WTC11 (cell line): ENCODE measurements around the gene EML2. TPM values are rescaled to one million over a fixed set of nuclear protein-coding genes. Genes with fewer than 3 reads are reported as not detected.
A peak's percentile ranks its signal among the peaks of the same experiment; 100 is the strongest.
"Not testable (repeated sequence)": the region's sequence is repeated elsewhere in the genome, so short reads cannot be mapped to it uniquely, and the experiment has no call there.

Experiments used
- ATAC-seq: fragments of 200-7000 bp; cut with Tn5 transposase; 2 replicates; pipeline ENCODE4 v1.10.0; 2021; ENCODE audit warnings: mild to moderate bottlenecking, moderate library complexity
- CTCF ChIA-PET: fragments of 300-600 bp; sonication (Branson Sonifier 250); formaldehyde crosslinking; loops from one replicate; lab custom pipeline; 2021; ENCODE audit warnings: antibody characterized with exemption; lab: Charles Lee
- POLR2A ChIA-PET: fragments of 350-600 bp; sonication (Branson Sonifier 250); formaldehyde crosslinking; loops from one replicate; lab custom pipeline; 2021; ENCODE audit warnings: antibody characterized with exemption; lab: Charles Lee
- DNase-seq: peaks from one replicate; pipeline ENCODE4 v3.0.0; 2021; ENCODE audit warnings: low spot score
- H3K27ac Mint-ChIP-seq: 2 replicates; pipeline ENCODE4 v1.8.0; 2021; ENCODE audit warnings: mixed read lengths
- H3K27me3 Mint-ChIP-seq: 2 replicates; pipeline ENCODE4 v1.8.0; 2021; ENCODE audit warnings: low read depth, mild to moderate bottlenecking, moderate library complexity, mixed read lengths
- H3K36me3 Mint-ChIP-seq: 2 replicates; pipeline ENCODE4 v1.8.0; 2021; ENCODE audit warnings: mixed read lengths
- H3K4me1 Mint-ChIP-seq: 2 replicates; pipeline ENCODE4 v1.8.0; 2022; ENCODE audit warnings: mixed read lengths
- H3K4me3 Mint-ChIP-seq: 2 replicates; pipeline ENCODE4 v1.8.0; 2021; ENCODE audit warnings: mild to moderate bottlenecking, moderate library complexity, mixed read lengths
- H3K9me3 Mint-ChIP-seq: 2 replicates; pipeline ENCODE4 v1.8.0; 2021; ENCODE audit warnings: mixed read lengths
- ATF1 ChIP-seq: sonication (generic); formaldehyde crosslinking; IDR thresholded peaks from 2 replicates; pipeline ENCODE4 v1.8.1; 2023; ENCODE audit warnings: mild to moderate bottlenecking, moderate library complexity, missing genetic modification reagents
- CREM ChIP-seq: sonication (generic); formaldehyde crosslinking; IDR thresholded peaks from 2 replicates; pipeline ENCODE4 v1.8.1; 2022; ENCODE audit warnings: mild to moderate bottlenecking, missing genetic modification reagents, moderate library complexity
- FOXK1 ChIP-seq: sonication (generic); formaldehyde crosslinking; IDR thresholded peaks from 2 replicates; pipeline ENCODE4 v1.8.0; 2022; ENCODE audit warnings: mild to moderate bottlenecking, moderate library complexity, missing genetic modification reagents
- FOXP1 ChIP-seq: sonication (generic); formaldehyde crosslinking; IDR thresholded peaks from 2 replicates; pipeline ENCODE4 v1.8.0; 2022; ENCODE audit warnings: missing genetic modification reagents, mild to moderate bottlenecking, moderate library complexity, borderline replicate concordance
- GABPB1 ChIP-seq: sonication (generic); formaldehyde crosslinking; IDR thresholded peaks from 2 replicates; pipeline ENCODE4 v1.8.1; 2023; ENCODE audit warnings: mild to moderate bottlenecking, missing genetic modification reagents
- JUN ChIP-seq: sonication (generic); formaldehyde crosslinking; IDR thresholded peaks from 2 replicates; pipeline ENCODE4 v1.8.0; 2023; ENCODE audit warnings: mild to moderate bottlenecking, missing genetic modification reagents
- KAT7 ChIP-seq: sonication (generic); formaldehyde crosslinking; IDR thresholded peaks from 2 replicates; pipeline ENCODE4 v1.8.1; 2023; ENCODE audit warnings: missing genetic modification reagents, mild to moderate bottlenecking, borderline replicate concordance
- NFATC4 ChIP-seq: fragments of 250-450 bp; sonication (Bioruptor Pico); IDR thresholded peaks from 2 replicates; pipeline ENCODE4 v1.9.0; 2021; ENCODE audit warnings: mild to moderate bottlenecking
- NFE2L1 ChIP-seq: sonication (generic); formaldehyde crosslinking; IDR thresholded peaks from 2 replicates; pipeline ENCODE4 v1.8.1; 2023; ENCODE audit warnings: missing genetic modification reagents
- NFYB ChIP-seq: sonication (generic); formaldehyde crosslinking; conservative IDR thresholded peaks from 2 replicates; pipeline ENCODE4 v1.8.0; 2022; ENCODE audit warnings: low read depth, missing genetic modification reagents
- OVOL2 ChIP-seq: fragments of 250-450 bp; sonication (Bioruptor Pico); IDR thresholded peaks from 2 replicates; pipeline ENCODE4 v1.9.0; 2021; ENCODE audit warnings: mild to moderate bottlenecking, borderline replicate concordance
- SMAD4 ChIP-seq: sonication (generic); formaldehyde crosslinking; IDR thresholded peaks from 2 replicates; pipeline ENCODE4 v1.8.0; 2022; ENCODE audit warnings: mild to moderate bottlenecking, missing genetic modification reagents
- SOX15 ChIP-seq: fragments of 250-450 bp; sonication (Bioruptor Pico); IDR thresholded peaks from 2 replicates; pipeline ENCODE4 v1.9.0; 2021; ENCODE audit warnings: mild to moderate bottlenecking
- SP1 ChIP-seq: sonication (generic); formaldehyde crosslinking; conservative IDR thresholded peaks from 2 replicates; pipeline ENCODE4 v1.8.1; 2022; ENCODE audit warnings: missing genetic modification reagents
- ZNF121 ChIP-seq: sonication (generic); formaldehyde crosslinking; IDR thresholded peaks from 2 replicates; pipeline ENCODE4 v1.8.0; 2023; ENCODE audit warnings: missing genetic modification reagents
- ZNF219 ChIP-seq: sonication (generic); formaldehyde crosslinking; IDR thresholded peaks from 2 replicates; pipeline ENCODE4 v1.8.0; 2023; ENCODE audit warnings: missing genetic modification reagents, mild to moderate bottlenecking, borderline replicate concordance
- ZNF416 ChIP-seq: fragments of 250-450 bp; sonication (Bioruptor Pico); IDR thresholded peaks from 2 replicates; pipeline ENCODE4 v1.9.0; 2021; ENCODE audit warnings: mild to moderate bottlenecking, inconsistent platforms
- total RNA-seq: library from RNA; stranded (reverse); gene quantifications from 3 replicates; pipeline ENCODE4 v1.2.3, GENCODE V29; 2021
- TF ChIP-seq, protein P1 (sequence below): sonication (generic); formaldehyde crosslinking; IDR thresholded peaks from 2 replicates; pipeline ENCODE4 v1.8.1; 2022; ENCODE audit warnings: missing genetic modification reagents, borderline replicate concordance
- TF ChIP-seq, protein P2 (sequence below): sonication (generic); formaldehyde crosslinking; IDR thresholded peaks from 2 replicates; pipeline ENCODE4 v1.8.0; 2023; ENCODE audit warnings: missing genetic modification reagents, mild to moderate bottlenecking, borderline replicate concordance
- TF ChIP-seq, protein P3 (sequence below): sonication (generic); formaldehyde crosslinking; IDR thresholded peaks from 2 replicates; pipeline ENCODE4 v1.8.1; 2022; ENCODE audit warnings: mild to moderate bottlenecking, moderate library complexity, missing genetic modification reagents
- TF ChIP-seq, protein P4 (sequence below): sonication (generic); formaldehyde crosslinking; conservative IDR thresholded peaks from 2 replicates; pipeline ENCODE4 v1.8.1; 2022; ENCODE audit warnings: mild to moderate bottlenecking, missing genetic modification reagents

The EML2 gene
- total RNA-seq, 1 experiment from 2014 or later: 63.3 TPM

DNA sequence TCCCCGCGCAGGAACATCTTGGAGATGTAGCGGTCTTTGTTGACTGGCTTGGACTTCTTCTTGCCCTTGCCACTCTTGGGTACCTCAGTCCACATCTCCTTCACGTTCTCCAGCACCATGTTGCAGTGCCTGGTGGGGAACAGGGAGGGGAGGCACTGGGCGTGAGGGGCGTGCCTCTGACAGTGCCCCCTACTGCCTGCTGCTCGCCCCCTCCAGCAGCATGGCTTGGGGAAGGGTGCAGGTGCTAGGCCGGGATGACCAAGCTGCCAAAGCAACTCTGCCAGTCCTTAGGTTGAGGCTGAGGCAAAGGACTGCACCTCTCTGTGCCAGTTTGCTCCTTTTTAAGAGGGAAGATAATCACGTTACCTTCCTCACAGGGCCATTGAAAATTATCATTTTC, 48.4 kb upstream of the EML2 start (continued):
- no peak for TF ChIP-seq FOXK1 (CRISPR knock-in tag)
- TF ChIP-seq OVOL2: no peak
- no peak for TF ChIP-seq CREM (CRISPR knock-in tag)
- no peak for TF ChIP-seq ZNF121 (CRISPR knock-in tag)

DNA sequence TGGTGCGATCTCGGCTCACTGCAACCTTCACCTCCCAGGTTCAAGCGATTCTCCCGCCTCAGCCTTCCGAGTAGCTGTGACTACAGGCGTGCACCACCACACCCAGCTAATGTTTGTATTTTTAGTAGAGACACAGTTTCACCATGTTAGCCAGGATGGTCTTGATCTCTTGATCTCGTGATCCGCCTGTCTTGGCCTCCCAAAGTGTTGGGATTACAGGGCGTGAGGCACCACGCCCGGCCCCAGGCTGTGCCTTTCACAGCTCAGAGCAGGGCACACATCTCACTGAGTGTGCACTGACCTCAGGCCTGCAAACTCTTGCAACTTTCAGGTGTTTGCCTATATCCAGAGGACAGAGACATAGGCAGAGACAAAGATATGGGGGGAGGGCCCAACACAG, 45.8 kb upstream of the EML2 start:
- CTCF ChIA-PET: interaction anchor here (0.7 kb wide), 1 partner anchor 196 kb away, joined by 4 read pairs; no protein-coding TSS in a partner anchor
- Mint-ChIP-seq H3K36me3 (peaks cover 45% of the 10 kb centered on the region), H3K27me3 (peaks cover 12% of the 10 kb centered on the region)
- H3K27ac Mint-ChIP-seq, DNase-seq, H3K4me1 Mint-ChIP-seq, POLR2A ChIA-PET, ATAC-seq, H3K9me3 Mint-ChIP-seq, H3K4me3 Mint-ChIP-seq: not testable (repeated sequence)

DNA sequence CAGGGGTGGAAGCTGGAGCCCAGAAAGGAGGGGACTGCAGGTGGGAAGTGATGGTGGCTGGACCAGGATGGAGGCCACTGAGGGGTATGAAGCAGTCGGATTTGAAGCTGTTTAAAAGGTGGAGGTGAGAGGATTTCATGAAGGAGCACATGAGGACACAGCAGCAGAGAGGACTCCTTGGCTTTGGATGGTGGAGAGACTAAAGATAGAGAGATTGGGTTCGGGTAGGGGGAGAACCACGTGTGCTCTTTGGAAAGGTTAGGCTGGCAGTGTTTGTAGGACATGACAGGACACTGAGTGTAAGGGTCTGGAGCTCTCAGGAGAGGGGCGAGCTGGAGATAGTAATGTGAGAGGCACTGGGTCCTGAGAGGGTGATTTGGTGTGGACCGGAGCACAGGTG, 43.7 kb upstream of the EML2 start:
- ChIA-PET CTCF (interaction anchor here (2.6 to 6.7 kb wide), 2 partner anchors 9 to 41 kb away, joined by 22 to 86 read pairs; partner anchors contain the start of genes QPCTL and SNRPD2), POLR2A (interaction anchor here (0.8 kb wide), 1 partner anchor 9 kb away, joined by 3 read pairs; no protein-coding TSS in a partner anchor)
- H3K9me3 Mint-ChIP-seq: no peaks in the 10 kb centered on the region
- peaks cover 32% of the 10 kb centered on the region for H3K36me3 Mint-ChIP-seq
- no peak overlapping the region for H3K4me3 Mint-ChIP-seq
- TF ChIP-seq GABPB1 (CRISPR knock-in tag) (no peak), ATF1 (CRISPR knock-in tag) (no peak), ZNF219 (CRISPR knock-in tag) (no peak)
- TF ChIP-seq, protein P1, sequence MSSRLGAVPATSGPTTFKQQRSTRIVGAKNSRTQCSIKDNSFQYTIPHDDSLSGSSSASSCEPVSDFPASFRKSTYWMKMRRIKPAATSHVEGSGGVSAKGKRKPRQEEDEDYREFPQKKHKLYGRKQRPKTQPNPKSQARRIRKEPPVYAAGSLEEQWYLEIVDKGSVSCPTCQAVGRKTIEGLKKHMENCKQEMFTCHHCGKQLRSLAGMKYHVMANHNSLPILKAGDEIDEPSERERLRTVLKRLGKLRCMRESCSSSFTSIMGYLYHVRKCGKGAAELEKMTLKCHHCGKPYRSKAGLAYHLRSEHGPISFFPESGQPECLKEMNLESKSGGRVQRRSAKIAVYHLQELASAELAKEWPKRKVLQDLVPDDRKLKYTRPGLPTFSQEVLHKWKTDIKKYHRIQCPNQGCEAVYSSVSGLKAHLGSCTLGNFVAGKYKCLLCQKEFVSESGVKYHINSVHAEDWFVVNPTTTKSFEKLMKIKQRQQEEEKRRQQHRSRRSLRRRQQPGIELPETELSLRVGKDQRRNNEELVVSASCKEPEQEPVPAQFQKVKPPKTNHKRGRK (CRISPR knock-in tag): no peak
- TF ChIP-seq, protein P2, sequence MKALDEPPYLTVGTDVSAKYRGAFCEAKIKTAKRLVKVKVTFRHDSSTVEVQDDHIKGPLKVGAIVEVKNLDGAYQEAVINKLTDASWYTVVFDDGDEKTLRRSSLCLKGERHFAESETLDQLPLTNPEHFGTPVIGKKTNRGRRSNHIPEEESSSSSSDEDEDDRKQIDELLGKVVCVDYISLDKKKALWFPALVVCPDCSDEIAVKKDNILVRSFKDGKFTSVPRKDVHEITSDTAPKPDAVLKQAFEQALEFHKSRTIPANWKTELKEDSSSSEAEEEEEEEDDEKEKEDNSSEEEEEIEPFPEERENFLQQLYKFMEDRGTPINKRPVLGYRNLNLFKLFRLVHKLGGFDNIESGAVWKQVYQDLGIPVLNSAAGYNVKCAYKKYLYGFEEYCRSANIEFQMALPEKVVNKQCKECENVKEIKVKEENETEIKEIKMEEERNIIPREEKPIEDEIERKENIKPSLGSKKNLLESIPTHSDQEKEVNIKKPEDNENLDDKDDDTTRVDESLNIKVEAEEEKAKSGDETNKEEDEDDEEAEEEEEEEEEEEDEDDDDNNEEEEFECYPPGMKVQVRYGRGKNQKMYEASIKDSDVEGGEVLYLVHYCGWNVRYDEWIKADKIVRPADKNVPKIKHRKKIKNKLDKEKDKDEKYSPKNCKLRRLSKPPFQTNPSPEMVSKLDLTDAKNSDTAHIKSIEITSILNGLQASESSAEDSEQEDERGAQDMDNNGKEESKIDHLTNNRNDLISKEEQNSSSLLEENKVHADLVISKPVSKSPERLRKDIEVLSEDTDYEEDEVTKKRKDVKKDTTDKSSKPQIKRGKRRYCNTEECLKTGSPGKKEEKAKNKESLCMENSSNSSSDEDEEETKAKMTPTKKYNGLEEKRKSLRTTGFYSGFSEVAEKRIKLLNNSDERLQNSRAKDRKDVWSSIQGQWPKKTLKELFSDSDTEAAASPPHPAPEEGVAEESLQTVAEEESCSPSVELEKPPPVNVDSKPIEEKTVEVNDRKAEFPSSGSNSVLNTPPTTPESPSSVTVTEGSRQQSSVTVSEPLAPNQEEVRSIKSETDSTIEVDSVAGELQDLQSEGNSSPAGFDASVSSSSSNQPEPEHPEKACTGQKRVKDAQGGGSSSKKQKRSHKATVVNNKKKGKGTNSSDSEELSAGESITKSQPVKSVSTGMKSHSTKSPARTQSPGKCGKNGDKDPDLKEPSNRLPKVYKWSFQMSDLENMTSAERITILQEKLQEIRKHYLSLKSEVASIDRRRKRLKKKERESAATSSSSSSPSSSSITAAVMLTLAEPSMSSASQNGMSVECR (CRISPR knock-in tag): no peak
- H3K27me3 Mint-ChIP-seq: peaks cover 33% of the 10 kb centered on the region
- no peak for DNase-seq
- H3K27ac Mint-ChIP-seq: no peak overlapping the region
- no peak for ATAC-seq
- peaks cover 12% of the 10 kb centered on the region for H3K4me1 Mint-ChIP-seq

DNA sequence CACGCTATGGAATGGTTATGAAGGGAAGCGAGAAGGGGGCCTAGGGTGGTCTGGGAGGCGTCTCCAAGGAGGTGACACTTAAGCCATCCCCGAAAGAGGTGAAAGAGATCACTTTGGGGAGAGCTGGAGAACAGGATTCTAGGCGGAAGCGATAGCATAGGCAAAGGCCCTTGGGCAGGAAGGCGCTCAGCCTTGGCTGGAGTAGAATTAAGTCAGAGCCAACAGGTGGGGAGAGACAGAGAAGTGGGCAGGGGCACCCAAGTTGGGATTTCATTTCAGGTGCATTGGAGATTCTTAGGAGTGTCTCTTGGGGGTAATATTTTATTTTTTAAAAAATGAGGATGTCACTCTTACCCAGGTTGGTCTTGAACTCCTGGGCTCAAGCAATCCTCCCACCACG, 42.9 kb upstream of the EML2 start:
- ChIA-PET POLR2A (interaction anchor here (0.8 kb wide), 1 partner anchor 10 kb away, joined by 3 read pairs; no protein-coding TSS in a partner anchor), CTCF (interaction anchor here (0.6 to 6.7 kb wide), 14 partner anchors 10 to 287 kb away, joined by 3 to 86 read pairs (median 6); partner anchors contain the start of genes GIPR, QPCTL, SIX5 and SNRPD2)
- DNase-seq (no peak), ATAC-seq (no peak)
- peaks cover 12% of the 10 kb centered on the region for H3K4me1 Mint-ChIP-seq
- peaks cover 33% of the 10 kb centered on the region for H3K27me3 Mint-ChIP-seq
- no peak overlapping the region for H3K27ac Mint-ChIP-seq
- H3K9me3 Mint-ChIP-seq: no peaks in the 10 kb centered on the region
- H3K36me3 Mint-ChIP-seq: peaks cover 24% of the 10 kb centered on the region
- H3K4me3 Mint-ChIP-seq: peak overlapping the region; percentile 65
- TF ChIP-seq NFE2L1 (no peak), JUN (CRISPR knock-in tag) (no peak), FOXP1 (CRISPR knock-in tag) (no peak), NFYB (CRISPR knock-in tag) (no peak), SMAD4 (CRISPR knock-in tag) (no peak), NFATC4 (no peak), KAT7 (CRISPR knock-in tag) (no peak), SOX15 (CRISPR knock-in tag) (no peak), ZNF416 (no peak), SP1 (CRISPR knock-in tag) (no peak)
- TF ChIP-seq, protein P1 (CRISPR knock-in tag): no peak
- TF ChIP-seq, protein P3, sequence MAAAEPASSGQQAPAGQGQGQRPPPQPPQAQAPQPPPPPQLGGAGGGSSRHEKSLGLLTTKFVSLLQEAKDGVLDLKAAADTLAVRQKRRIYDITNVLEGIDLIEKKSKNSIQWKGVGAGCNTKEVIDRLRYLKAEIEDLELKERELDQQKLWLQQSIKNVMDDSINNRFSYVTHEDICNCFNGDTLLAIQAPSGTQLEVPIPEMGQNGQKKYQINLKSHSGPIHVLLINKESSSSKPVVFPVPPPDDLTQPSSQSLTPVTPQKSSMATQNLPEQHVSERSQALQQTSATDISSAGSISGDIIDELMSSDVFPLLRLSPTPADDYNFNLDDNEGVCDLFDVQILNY (CRISPR knock-in tag): no peak
- TF ChIP-seq, protein P4, sequence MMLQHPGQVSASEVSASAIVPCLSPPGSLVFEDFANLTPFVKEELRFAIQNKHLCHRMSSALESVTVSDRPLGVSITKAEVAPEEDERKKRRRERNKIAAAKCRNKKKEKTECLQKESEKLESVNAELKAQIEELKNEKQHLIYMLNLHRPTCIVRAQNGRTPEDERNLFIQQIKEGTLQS: no peak
